ENCODE data around the gene ABCB8. TPM values are rescaled to one million over a fixed set of nuclear protein-coding genes. Genes with fewer than 3 reads are reported as not detected.

The ABCB8 gene
- total and polyA plus RNA-seq, 4 donors: 23.1 to 69.4 (median 37.7) TPM

- H3K27me3 ChIP-seq (ENCODE audit: control insufficient read depth, insufficient read depth, low read length): peaks cover 2% of the 10 kb centered on the region
- H3K36me3 ChIP-seq (ENCODE audit: control insufficient read depth, insufficient read depth, low read length): peaks cover 50% of the 10 kb centered on the region
- peaks cover 50% of the 10 kb centered on the region for H3K4me1 ChIP-seq (ENCODE audit: control insufficient read depth, insufficient read depth, low read length)
- DNase-seq (ENCODE audit: low read depth in 4 of 6, low spot score in 6 of 6): peak in 2 of 6 donors; percentile 35 to 72
- no peaks in the 10 kb centered on the region for H3K9me3 ChIP-seq (ENCODE audit: control insufficient read depth, insufficient read depth, low read length)
- 21% methylated on average over 23 of the region's 43 CpGs for WGBS (ENCODE audit: insufficient coverage)
- no peak overlapping the region for H3K27ac ChIP-seq (ENCODE audit: low read depth, low read length)
- peak overlapping the region; percentile 5 for H3K4me3 ChIP-seq (ENCODE audit: low read depth, low read length)
Observed at GRCh38 chr7:151062399-151063211, 34.4 kb downstream of the ABCB8 start.

DNA sequence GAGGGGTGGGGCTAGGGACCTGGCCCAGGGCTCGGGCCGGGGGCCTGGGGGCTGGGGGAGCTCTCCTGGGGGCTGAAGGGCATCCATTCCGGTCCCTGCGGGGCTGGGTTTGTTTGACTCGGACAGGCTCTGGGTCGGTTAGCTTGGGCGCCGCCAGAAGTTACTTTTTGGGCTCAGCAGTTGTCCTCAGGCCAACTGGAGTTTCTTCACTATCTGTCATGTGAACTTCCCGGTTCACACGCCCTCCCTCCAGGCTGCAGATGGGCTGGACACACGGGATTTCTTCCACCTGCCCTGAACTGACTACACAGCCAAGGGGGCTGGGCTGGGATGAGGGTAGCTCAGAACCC, 34.9 kb downstream of the ABCB8 start:
- DNase-seq (ENCODE audit: low read depth in 4 of 6, low spot score in 6 of 6): no peak
- H3K27ac ChIP-seq (ENCODE audit: low read depth, low read length): no peak overlapping the region
- peaks cover 2% of the 10 kb centered on the region for H3K27me3 ChIP-seq (ENCODE audit: control insufficient read depth, insufficient read depth, low read length)
- H3K4me3 ChIP-seq (ENCODE audit: low read depth, low read length): no peak overlapping the region
- no peaks in the 10 kb centered on the region for H3K9me3 ChIP-seq (ENCODE audit: control insufficient read depth, insufficient read depth, low read length)
- 39% methylated on average over 10 of the region's 11 CpGs for WGBS (ENCODE audit: insufficient coverage)
- H3K36me3 ChIP-seq (ENCODE audit: control insufficient read depth, insufficient read depth, low read length): peaks cover 55% of the 10 kb centered on the region
- peaks cover 47% of the 10 kb centered on the region for H3K4me1 ChIP-seq (ENCODE audit: control insufficient read depth, insufficient read depth, low read length)

DNA sequence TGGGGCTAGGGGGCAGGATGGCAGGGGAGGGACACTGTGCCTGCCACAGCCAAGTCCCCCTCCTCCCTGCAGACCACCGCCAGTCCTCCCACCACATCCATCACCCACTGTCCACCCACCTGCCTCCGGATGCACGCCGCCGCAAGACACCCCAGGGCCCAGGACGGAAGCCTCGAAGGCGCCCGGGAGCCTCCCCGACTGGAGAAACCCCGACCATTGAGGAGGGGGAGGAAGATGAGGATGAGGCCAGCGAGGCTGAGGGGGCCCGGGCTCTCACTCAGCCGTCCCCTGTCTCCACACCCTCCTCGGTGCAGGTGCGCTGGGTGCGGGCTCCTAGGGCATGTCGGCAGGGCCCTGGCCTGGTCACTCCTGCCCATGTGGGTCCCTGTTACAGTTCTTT, 36.2 kb downstream of the ABCB8 start:
- DNase-seq (ENCODE audit: low read depth in 4 of 6, low spot score in 6 of 6): no peak

GRCh38 chr7:151064993-151065392, 36.7 kb downstream of the ABCB8 start:
- H3K4me1 ChIP-seq (ENCODE audit: control insufficient read depth, insufficient read depth, low read length): peaks cover 33% of the 10 kb centered on the region
- no peaks in the 10 kb centered on the region for H3K9me3 ChIP-seq (ENCODE audit: control insufficient read depth, insufficient read depth, low read length)
- peaks cover 65% of the 10 kb centered on the region for H3K36me3 ChIP-seq (ENCODE audit: control insufficient read depth, insufficient read depth, low read length)
- 83% methylated on average over 2 of the region's 6 CpGs for WGBS (ENCODE audit: insufficient coverage)
- peaks cover 2% of the 10 kb centered on the region for H3K27me3 ChIP-seq (ENCODE audit: control insufficient read depth, insufficient read depth, low read length)
- DNase-seq (ENCODE audit: low read depth in 4 of 6, low spot score in 6 of 6): no peak
- no peak overlapping the region for H3K27ac ChIP-seq (ENCODE audit: low read depth, low read length)
- no peak overlapping the region for H3K4me3 ChIP-seq (ENCODE audit: low read depth, low read length)

More for the DNA sequence above, 36.2 kb downstream of the ABCB8 start:
- Histone ChIP-seq H3K27me3 (ENCODE audit: control insufficient read depth, insufficient read depth, low read length) (peaks cover 2% of the 10 kb centered on the region), H3K9me3 (ENCODE audit: control insufficient read depth, insufficient read depth, low read length) (no peaks in the 10 kb centered on the region), H3K4me1 (ENCODE audit: control insufficient read depth, insufficient read depth, low read length) (peaks cover 36% of the 10 kb centered on the region), H3K4me3 (ENCODE audit: low read depth, low read length) (no peak overlapping the region), H3K36me3 (ENCODE audit: control insufficient read depth, insufficient read depth, low read length) (peaks cover 59% of the 10 kb centered on the region), H3K27ac (ENCODE audit: low read depth, low read length) (no peak overlapping the region)
- WGBS (ENCODE audit: insufficient coverage): 95% methylated on average over 15 of the region's 18 CpGs

GRCh38 chr7:151065516-151065915, 37.3 kb downstream of the ABCB8 start:
- Histone ChIP-seq H3K36me3 (ENCODE audit: control insufficient read depth, insufficient read depth, low read length) (peaks cover 70% of the 10 kb centered on the region), H3K27me3 (ENCODE audit: control insufficient read depth, insufficient read depth, low read length) (peaks cover 2% of the 10 kb centered on the region), H3K9me3 (ENCODE audit: control insufficient read depth, insufficient read depth, low read length) (no peaks in the 10 kb centered on the region), H3K4me1 (ENCODE audit: control insufficient read depth, insufficient read depth, low read length) (peaks cover 27% of the 10 kb centered on the region), H3K27ac (ENCODE audit: low read depth, low read length) (no peak overlapping the region), H3K4me3 (ENCODE audit: low read depth, low read length) (no peak overlapping the region)
- no peak for DNase-seq (ENCODE audit: low read depth in 4 of 6, low spot score in 6 of 6)
- WGBS (ENCODE audit: insufficient coverage): 94% methylated on average over 14 of the region's 14 CpGs

DNA sequence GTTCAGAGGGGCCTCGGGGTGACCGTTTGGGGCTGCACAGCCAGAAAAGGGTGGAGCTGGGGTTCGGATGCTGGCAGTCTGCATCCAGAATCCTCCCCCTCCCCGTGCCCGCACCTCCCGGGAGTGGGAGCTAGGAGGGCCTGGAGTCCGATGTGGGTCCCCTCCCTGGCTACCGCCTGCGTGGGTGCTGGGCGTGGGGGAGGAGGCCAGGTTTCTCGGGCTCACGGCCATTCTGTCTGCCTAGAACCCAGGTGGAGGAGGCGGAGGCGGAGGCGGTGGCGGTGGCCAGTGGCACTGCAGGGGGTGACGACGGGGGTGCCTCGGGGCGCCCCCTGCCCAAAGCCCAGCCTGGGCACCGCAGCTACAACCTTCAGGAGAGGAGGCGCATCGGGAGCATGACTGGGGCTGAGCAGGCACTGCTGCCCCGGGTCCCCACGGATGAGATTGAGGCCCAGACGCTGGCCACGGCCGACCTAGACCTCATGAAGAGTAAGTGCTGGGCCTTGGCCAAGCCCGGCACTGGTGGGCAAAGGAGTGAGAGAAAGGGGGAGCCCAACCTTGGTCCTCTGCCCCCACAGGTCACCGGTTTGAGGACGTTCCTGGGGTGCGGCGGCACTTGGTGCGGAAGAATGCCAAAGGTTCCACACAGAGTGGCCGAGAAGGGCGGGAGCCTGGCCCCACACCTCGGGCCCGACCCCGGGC, 38.2 kb downstream of the ABCB8 start:
- Histone ChIP-seq H3K27ac (ENCODE audit: low read depth, low read length) (no peak overlapping the region), H3K4me3 (ENCODE audit: low read depth, low read length) (no peak overlapping the region), H3K36me3 (ENCODE audit: control insufficient read depth, insufficient read depth, low read length) (peaks cover 79% of the 10 kb centered on the region), H3K4me1 (ENCODE audit: control insufficient read depth, insufficient read depth, low read length) (peaks cover 18% of the 10 kb centered on the region), H3K27me3 (ENCODE audit: control insufficient read depth, insufficient read depth, low read length) (peaks cover 2% of the 10 kb centered on the region), H3K9me3 (ENCODE audit: control insufficient read depth, insufficient read depth, low read length) (no peaks in the 10 kb centered on the region)
- DNase-seq (ENCODE audit: low read depth in 4 of 6, low spot score in 6 of 6): no peak
- WGBS (ENCODE audit: insufficient coverage): 92% methylated on average over 39 of the region's 39 CpGs

- no peaks in the 10 kb centered on the region for H3K9me3 ChIP-seq (ENCODE audit: control insufficient read depth, insufficient read depth, low read length)
- no peaks in the 10 kb centered on the region for H3K27me3 ChIP-seq (ENCODE audit: control insufficient read depth, insufficient read depth, low read length)
- H3K4me1 ChIP-seq (ENCODE audit: control insufficient read depth, insufficient read depth, low read length): peaks cover 2% of the 10 kb centered on the region
- no peak overlapping the region for H3K4me3 ChIP-seq (ENCODE audit: low read depth, low read length)
- WGBS (ENCODE audit: insufficient coverage): 83% methylated on average over 11 of the region's 12 CpGs
- peaks cover 79% of the 10 kb centered on the region for H3K36me3 ChIP-seq (ENCODE audit: control insufficient read depth, insufficient read depth, low read length)
- DNase-seq (ENCODE audit: low read depth in 4 of 6, low spot score in 6 of 6): no peak
- H3K27ac ChIP-seq (ENCODE audit: low read depth, low read length): no peak overlapping the region
Observed at GRCh38 chr7:151068069-151068773, 40.0 kb downstream of the ABCB8 start.

DNA sequence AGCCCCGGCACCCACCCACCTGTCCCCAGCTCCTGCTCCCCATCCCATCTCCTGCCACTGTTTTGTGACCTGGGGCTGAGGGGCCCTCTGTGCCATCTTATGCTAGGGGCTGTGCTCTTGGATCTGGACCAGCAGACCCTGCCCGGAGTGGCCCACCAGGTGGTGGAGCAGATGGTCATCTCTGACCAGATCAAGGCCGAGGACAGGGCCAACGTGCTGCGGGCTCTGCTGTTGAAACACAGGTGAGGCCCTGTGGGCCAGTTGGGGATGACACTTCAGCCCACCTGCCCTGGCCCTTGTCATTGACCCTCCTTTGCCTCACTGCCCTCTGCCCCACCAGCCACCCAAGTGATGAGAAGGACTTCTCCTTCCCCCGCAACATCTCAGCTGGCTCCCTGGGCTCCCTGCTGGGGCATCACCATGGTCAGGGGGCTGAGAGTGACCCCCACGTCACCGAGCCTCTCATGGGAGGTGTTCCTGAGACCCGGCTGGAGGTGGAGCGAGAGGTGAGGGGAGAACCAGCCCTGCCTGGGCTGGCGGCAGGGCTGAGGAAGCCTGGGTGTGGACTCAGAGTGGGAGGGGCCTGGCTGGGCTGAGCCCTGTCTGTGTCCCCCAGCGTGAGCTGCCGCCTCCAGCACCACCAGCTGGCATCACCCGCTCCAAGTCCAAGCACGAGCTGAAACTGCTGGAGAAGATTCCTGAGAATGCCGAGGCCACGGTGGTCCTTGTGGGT, 41.8 kb downstream of the ABCB8 start:
- Histone ChIP-seq H3K27ac (ENCODE audit: low read depth, low read length) (no peak overlapping the region), H3K36me3 (ENCODE audit: control insufficient read depth, insufficient read depth, low read length) (peaks cover 85% of the 10 kb centered on the region), H3K9me3 (ENCODE audit: control insufficient read depth, insufficient read depth, low read length) (no peaks in the 10 kb centered on the region), H3K27me3 (ENCODE audit: control insufficient read depth, insufficient read depth, low read length) (no peaks in the 10 kb centered on the region), H3K4me1 (ENCODE audit: control insufficient read depth, insufficient read depth, low read length) (no peaks in the 10 kb centered on the region), H3K4me3 (ENCODE audit: low read depth, low read length) (no peak overlapping the region)
- WGBS (ENCODE audit: insufficient coverage): 92% methylated on average over 14 of the region's 17 CpGs
- no peak for DNase-seq (ENCODE audit: low read depth in 4 of 6, low spot score in 6 of 6)

DNA sequence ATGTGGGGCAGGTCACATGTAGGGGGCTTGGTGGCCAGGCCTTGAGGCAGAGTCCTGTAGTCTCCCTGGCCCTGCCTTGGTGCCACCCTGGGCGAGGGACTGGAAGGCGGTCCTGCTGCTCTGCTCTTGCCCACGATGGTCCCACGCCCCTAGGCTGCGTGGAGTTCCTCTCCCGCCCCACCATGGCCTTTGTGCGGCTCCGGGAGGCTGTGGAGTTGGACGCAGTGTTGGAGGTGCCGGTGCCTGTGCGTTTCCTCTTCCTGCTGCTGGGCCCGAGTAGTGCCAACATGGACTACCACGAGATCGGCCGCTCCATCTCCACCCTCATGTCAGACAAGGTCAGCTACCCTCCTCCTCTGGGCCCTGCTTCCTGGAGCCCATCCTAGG, 42.3 kb downstream of the ABCB8 start:
- H3K27ac ChIP-seq (ENCODE audit: low read depth, low read length): no peak overlapping the region
- H3K4me3 ChIP-seq (ENCODE audit: low read depth, low read length): no peak overlapping the region
- no peaks in the 10 kb centered on the region for H3K27me3 ChIP-seq (ENCODE audit: control insufficient read depth, insufficient read depth, low read length)
- H3K4me1 ChIP-seq (ENCODE audit: control insufficient read depth, insufficient read depth, low read length): no peaks in the 10 kb centered on the region
- DNase-seq (ENCODE audit: low read depth in 4 of 6, low spot score in 6 of 6): no peak
- WGBS (ENCODE audit: insufficient coverage): 97% methylated on average over 15 of the region's 15 CpGs
- no peaks in the 10 kb centered on the region for H3K9me3 ChIP-seq (ENCODE audit: control insufficient read depth, insufficient read depth, low read length)
- H3K36me3 ChIP-seq (ENCODE audit: control insufficient read depth, insufficient read depth, low read length): peaks cover 85% of the 10 kb centered on the region

Data from spinal cord (tissue), 10 donors.